Fibroblast of the aortic adventitia (primary cell): ENCODE results near the gene STPG3. TPM values are rescaled to one million over a fixed set of nuclear protein-coding genes. Genes with fewer than 3 reads are reported as not detected.
"Not testable (repeated sequence)": the region's sequence is repeated elsewhere in the genome, so short reads cannot be mapped to it uniquely, and the experiment has no call there.

Source experiments
- DNase-seq: peaks from one replicate; pipeline ENCODE4 v3.0.0-alpha.2; 2010; ENCODE audit warnings: low read depth
- H3K4me3 ChIP-seq: 2 replicates; pipeline ENCODE4 v1.5.1; 2011; ENCODE audit warnings: low read depth, mild to moderate bottlenecking, control low read depth, low read length, moderate library complexity
- total RNA-seq: library from RNA; depleted of rRNA; stranded (reverse); fragments of >200 nt; gene quantifications from 2 replicates; pipeline ENCODE4 v1.2.3, GENCODE V29; 2012; ENCODE audit warnings: low replicate concordance
- TF ChIP-seq, protein P1 (sequence below): IDR thresholded peaks from 2 replicates; pipeline ENCODE4 v1.5.1; 2011; ENCODE audit warnings: mild to moderate bottlenecking, low read length, control low read depth, inconsistent platforms; ENCODE audit not compliant: insufficient read depth

STPG3 gene
- total RNA-seq, 1 donor = not detected

DNA sequence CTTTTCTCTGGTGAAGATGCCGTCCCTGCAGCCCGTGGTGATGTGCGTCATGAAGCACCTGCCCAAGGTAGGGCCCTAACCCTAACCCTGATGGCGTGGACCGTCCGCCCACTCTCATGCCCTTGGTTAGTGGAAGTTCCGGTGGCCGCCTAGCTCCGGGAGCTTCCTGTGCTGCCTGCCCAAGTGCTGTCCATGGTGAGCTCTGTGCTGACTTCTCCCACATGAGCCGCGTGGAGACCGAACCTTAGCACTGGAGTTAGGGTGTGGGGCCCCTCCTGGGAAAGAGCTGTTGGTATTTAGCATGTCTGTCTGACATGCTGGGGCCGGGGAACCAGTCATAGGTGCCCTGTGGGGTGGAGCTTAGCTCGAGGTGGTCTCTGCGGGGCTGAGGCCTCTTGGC lies 5.3 kb downstream of the STPG3 start:
- no peak for DNase-seq
- TF ChIP-seq, protein P1, sequence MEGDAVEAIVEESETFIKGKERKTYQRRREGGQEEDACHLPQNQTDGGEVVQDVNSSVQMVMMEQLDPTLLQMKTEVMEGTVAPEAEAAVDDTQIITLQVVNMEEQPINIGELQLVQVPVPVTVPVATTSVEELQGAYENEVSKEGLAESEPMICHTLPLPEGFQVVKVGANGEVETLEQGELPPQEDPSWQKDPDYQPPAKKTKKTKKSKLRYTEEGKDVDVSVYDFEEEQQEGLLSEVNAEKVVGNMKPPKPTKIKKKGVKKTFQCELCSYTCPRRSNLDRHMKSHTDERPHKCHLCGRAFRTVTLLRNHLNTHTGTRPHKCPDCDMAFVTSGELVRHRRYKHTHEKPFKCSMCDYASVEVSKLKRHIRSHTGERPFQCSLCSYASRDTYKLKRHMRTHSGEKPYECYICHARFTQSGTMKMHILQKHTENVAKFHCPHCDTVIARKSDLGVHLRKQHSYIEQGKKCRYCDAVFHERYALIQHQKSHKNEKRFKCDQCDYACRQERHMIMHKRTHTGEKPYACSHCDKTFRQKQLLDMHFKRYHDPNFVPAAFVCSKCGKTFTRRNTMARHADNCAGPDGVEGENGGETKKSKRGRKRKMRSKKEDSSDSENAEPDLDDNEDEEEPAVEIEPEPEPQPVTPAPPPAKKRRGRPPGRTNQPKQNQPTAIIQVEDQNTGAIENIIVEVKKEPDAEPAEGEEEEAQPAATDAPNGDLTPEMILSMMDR = no peak
- peak overlapping the region; percentile 93 for H3K4me3 ChIP-seq

DNA sequence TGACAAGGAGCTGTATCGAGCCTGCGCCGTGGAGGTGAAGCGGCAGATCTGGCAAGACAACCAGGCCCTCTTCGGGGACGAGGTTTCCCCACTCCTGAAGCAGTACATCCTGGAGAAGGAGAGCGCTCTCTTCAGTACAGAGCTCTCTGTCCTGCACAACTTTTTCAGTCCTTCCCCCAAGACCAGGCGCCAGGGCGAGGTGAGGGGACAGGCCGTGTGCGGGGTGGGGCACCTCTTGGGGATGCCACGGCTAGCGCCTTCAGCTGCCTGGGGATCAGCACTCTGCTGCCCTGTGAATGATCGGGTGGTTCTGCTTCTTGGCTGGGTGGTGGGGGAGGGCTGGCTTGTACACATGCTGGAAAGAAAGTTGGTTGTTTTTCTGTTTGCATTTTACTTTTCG lies 5.8 kb downstream of the STPG3 start:
- no peak for DNase-seq
- H3K4me3 ChIP-seq = peak overlapping the region; percentile 93
- TF ChIP-seq, protein P1 = no peak

DNA sequence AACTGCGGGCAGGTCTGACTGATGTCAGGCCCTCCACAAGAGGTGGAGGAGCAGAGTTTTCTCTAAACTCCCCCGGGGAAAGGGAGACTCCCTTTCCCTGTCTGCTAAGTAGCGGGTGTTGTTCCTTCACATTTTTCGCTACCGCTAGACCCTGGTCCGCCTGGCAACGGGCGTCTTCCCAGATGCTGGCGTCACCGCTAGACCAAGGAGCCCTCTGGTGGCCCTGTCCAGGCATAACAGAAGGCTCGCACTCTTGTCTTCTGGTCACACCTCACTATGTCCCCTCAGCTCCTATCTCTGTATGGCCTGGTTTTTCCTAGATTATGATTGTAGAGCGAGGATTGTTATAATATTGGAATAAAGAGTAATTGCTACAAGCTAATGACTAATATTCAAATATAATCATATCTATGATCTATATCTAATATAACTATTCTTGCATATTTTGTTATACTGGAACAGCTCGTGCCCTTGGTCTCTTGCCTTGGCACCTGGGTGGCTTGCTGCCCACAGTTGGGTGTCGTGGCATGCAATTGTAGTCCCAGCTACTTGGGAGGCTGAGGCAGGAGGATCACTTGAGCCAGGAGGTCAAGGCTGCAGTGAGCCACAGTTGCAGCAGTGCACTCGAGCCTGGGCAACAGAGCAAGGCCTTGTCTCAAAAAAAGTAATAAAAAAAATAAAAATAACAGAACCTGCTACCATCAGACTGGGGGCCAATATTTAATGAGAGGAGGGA lies 11.3 kb downstream of the STPG3 start:
- peak; percentile 50 for DNase-seq
- H3K4me3 ChIP-seq = not testable (repeated sequence)
- TF ChIP-seq, protein P1 = peak; percentile 42

DNA sequence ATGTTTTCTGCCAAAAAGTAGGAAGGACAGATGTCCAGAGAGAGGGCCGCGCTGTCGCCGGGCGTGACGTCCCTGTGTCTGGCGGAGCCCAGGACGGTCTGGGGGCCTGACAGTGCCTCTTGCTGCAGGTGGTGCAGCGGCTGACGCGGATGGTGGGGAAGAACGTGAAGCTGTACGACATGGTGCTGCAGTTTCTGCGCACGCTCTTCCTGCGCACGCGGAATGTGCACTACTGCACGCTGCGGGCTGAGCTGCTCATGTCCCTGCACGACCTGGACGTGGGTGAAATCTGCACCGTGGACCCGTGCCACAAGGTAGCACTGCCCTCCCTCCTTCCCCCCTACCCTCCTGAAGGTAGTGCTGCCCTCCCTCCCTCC lies 11.8 kb downstream of the STPG3 start:
- no peak overlapping the region for H3K4me3 ChIP-seq
- TF ChIP-seq, protein P1 = no peak
- DNase-seq = no peak

DNA sequence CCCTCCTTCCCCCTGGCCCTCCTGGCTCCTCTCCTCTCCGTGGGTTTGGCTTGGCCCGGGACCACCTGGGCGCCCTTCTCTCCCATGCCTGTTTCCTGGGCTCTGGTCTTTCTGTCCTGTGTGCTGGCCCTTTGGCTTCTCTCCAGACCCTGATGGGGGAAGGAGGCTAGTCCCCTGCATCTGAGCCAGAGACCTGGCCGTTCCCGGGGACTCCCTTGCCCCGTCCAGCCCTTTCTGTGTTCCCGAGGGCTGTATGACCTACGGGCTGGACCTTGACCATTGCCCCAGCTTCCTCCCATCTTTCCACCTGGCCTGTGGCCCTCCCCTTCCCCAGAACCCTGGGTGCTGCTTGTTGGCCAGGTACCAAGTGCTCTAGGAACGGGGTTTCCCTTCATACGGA lies 12.4 kb downstream of the STPG3 start:
- TF ChIP-seq, protein P1 = no peak
- no peak for DNase-seq
- no peak overlapping the region for H3K4me3 ChIP-seq

DNA sequence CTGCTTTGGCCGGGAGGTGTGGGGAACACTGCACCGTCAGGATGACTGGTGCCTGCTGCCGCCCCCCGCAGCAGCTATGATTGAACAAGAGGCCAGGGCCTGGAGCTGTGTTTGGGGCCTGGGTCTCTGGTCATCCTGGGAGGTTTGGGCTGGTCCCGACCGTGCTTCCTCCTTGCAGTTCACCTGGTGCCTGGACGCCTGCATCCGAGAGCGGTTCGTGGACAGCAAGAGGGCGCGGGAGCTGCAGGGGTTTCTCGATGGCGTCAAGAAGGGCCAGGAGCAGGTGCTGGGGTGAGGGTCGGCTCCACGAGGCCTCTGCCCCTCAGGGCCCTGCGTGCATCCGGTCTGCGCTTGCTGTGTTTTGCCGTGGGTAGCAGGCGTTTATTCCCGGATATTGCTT lies 13.0 kb downstream of the STPG3 start:
- TF ChIP-seq, protein P1 = no peak
- H3K4me3 ChIP-seq = no peak overlapping the region
- DNase-seq = no peak

DNA sequence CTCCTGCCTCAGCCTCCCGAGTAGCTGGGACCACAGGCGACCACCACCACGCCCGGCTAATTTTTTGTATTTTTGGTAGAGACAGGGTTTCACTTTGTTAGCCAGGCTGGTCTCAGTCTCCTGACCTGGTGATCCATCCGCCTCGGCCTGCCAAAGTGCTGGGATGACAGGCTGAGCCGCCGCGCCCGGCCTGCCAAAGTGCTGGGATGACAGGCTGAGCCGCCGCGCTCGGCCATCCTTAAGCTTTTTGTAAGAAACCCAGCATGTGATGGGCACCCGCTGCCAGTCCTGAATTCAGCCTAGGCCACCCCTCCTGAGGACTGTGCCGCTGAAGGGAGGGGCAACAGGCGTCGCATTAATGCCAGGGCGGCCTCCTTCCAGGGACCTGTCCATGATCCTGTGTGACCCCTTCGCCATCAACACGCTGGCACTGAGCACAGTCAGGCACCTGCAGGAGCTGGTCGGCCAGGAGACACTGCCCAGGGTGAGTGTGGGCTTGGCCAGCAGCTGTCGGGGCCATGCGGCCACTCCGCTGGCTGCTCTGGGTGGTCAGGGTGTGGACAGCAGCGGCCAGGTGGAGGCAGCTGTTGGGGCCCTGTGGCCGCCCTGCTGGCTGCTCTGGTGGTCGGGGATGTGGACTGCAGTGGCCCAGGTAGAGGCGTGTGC lies 14.5 kb downstream of the STPG3 start:
- no peak overlapping the region for H3K4me3 ChIP-seq
- TF ChIP-seq, protein P1 = no peak
- no peak for DNase-seq
